ENCODE data around the gene TBC1D9. TPM values are rescaled to one million over a fixed set of nuclear protein-coding genes. Genes with fewer than 3 reads are reported as not detected.
A peak's percentile ranks its signal among the peaks of the same experiment; 100 is the strongest.

The TBC1D9 gene
- total and polyA plus RNA-seq, 2 of the 13 experiments (the other 11 are each of a cell fraction or from before 2014, with no cell fraction given) = 11.9 to 12.2 TPM

DNA sequence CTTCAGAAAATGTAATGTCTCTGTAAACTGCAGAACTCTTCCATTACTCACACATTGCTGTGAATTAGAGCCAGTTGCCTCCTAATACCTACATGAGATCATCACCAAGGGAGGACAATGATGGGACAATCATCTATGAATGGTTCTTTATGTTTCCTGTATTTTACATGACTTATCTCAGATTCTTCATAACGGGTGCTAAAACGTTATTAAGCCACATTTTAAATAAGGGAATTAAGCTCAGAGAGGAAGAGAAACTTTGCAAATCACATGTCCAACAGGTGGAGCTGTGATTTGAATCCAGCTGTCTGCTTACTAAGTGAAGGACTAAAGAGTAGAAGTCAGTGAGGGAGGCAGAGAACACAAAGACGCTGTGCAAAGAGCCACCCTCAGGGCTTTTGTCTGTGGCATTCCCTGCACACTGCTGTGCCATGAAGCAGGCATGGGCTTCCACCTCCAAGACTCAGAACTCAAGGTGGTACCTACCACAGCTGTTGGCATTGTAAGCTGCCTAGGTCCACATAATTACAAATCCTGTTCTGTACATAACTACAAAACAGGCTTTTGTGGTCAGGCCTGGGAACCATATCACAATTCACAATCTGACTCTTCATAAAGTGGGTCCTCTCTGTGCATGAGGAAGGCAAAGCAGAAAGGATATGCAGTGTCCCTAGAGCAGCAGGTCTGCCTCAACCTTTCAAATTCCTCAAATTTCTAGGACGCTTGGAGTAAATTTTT lies 12.8 kb downstream of the TBC1D9 start (continued):
- TF ChIP-seq ZNF337 (CRISPR knock-in tag; IDR thresholded peaks at IDR 0.05; ENCODE audit: borderline replicate concordance, low read depth) = no peak
- TF ChIP-seq, protein P1, sequence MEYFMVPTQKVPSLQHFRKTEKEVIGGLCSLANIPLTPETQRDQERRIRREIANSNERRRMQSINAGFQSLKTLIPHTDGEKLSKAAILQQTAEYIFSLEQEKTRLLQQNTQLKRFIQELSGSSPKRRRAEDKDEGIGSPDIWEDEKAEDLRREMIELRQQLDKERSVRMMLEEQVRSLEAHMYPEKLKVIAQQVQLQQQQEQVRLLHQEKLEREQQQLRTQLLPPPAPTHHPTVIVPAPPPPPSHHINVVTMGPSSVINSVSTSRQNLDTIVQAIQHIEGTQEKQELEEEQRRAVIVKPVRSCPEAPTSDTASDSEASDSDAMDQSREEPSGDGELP (IDR thresholded peaks at IDR 0.05; ENCODE audit: borderline replicate concordance, low read depth) = peak; percentile 45; the same call in 1 of the 2 replicates

GRCh38 chr4:140742838-140743193 lies 13.4 kb downstream of the TBC1D9 start:
- H3K79me2 ChIP-seq (ENCODE audit: insufficient read depth, low read length) = peaks cover 87% of the 10 kb centered on the region
- intact Hi-C loops (cut with micrococcal nuclease; ENCODE audit: unreplicated experiment) = loop anchor here (1.0 to 5.0 kb wide), 3 partner anchors 15 to 108 kb away; no protein-coding TSS in a partner anchor

More at GRCh38 chr4:140742838-140743193, 13.4 kb downstream of the TBC1D9 start:
- TF ChIP-seq HNRNPK (IDR thresholded peaks at IDR 0.05; ENCODE audit: low read depth, low read length, poor library complexity, severe bottlenecking) (peak; percentile 46), BRD4 (CRISPR knock-in tag; IDR thresholded peaks at IDR 0.05) (no peak), BRCA1 (CRISPR knock-in tag; IDR thresholded peaks at IDR 0.05) (no peak), ZMYM2 (CRISPR knock-in tag; IDR thresholded peaks at IDR 0.05) (no peak), SIX1 (CRISPR knock-in tag; IDR thresholded peaks at IDR 0.05; ENCODE audit: borderline replicate concordance) (no peak), PCBP2 (optimal IDR thresholded peaks at IDR 0.05; ENCODE audit: low read depth, low read length, poor library complexity, severe bottlenecking) (peak; percentile 43), ZSCAN25 (CRISPR knock-in tag; IDR thresholded peaks at IDR 0.05) (no peak)
- TF ChIP-seq, protein P2, sequence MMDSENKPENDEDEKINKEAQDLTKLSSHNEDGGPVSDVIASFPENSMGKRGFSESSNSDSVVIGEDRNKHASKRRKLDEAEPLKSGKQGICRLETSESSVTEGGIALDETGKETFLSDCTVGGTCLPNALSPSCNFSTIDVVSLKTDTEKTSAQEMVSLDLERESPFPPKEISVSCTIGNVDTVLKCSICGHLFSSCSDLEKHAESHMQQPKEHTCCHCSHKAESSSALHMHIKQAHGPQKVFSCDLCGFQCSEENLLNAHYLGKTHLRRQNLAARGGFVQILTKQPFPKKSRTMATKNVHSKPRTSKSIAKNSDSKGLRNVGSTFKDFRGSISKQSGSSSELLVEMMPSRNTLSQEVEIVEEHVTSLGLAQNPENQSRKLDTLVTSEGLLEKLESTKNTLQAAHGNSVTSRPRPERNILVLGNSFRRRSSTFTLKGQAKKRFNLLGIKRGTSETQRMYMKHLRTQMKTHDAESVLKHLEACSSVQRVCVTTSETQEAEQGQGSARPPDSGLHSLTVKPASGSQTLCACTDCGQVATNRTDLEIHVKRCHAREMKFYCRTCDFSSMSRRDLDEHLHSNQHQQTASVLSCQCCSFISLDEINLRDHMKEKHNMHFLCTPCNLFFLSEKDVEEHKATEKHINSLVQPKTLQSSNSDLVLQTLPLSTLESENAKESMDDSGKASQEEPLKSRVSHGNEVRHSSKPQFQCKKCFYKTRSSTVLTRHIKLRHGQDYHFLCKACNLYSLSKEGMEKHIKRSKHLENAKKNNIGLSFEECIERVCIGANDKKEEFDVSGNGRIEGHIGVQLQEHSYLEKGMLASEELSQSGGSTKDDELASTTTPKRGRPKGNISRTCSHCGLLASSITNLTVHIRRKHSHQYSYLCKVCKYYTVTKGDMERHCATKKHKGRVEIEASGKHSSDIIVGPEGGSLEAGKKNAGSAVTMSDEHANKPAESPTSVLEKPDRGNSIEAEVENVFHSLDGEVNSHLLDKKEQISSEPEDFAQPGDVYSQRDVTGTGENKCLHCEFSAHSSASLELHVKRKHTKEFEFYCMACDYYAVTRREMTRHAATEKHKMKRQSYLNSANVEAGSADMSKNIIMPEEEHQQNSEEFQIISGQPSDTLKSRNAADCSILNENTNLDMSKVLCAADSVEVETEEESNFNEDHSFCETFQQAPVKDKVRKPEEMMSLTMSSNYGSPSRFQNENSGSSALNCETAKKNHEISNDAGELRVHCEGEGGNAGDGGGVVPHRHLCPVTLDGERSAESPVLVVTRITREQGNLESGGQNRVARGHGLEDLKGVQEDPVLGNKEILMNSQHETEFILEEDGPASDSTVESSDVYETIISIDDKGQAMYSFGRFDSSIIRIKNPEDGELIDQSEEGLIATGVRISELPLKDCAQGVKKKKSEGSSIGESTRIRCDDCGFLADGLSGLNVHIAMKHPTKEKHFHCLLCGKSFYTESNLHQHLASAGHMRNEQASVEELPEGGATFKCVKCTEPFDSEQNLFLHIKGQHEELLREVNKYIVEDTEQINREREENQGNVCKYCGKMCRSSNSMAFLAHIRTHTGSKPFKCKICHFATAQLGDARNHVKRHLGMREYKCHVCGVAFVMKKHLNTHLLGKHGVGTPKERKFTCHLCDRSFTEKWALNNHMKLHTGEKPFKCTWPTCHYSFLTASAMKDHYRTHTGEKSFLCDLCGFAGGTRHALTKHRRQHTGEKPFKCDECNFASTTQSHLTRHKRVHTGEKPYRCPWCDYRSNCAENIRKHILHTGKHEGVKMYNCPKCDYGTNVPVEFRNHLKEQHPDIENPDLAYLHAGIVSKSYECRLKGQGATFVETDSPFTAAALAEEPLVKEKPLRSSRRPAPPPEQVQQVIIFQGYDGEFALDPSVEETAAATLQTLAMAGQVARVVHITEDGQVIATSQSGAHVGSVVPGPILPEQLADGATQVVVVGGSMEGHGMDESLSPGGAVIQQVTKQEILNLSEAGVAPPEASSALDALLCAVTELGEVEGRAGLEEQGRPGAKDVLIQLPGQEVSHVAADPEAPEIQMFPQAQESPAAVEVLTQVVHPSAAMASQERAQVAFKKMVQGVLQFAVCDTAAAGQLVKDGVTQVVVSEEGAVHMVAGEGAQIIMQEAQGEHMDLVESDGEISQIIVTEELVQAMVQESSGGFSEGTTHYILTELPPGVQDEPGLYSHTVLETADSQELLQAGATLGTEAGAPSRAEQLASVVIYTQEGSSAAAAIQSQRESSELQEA (CRISPR knock-in tag; IDR thresholded peaks at IDR 0.05; ENCODE audit: not compliant biosample characterization) = no peak
- Histone ChIP-seq H3K36me3 (replicated peaks in 1 of 2; ENCODE audit: control insufficient read depth in 1 of 2, insufficient read depth in 2 of 2, low read length in 2 of 2) (no peaks in the 10 kb centered on the region), H3K4me2 (ENCODE audit: low read depth, low read length) (peak overlapping the region; percentile 51), H2AFZ (ENCODE audit: low read length) (no peak overlapping the region), H3K27me3 (ENCODE audit: control insufficient read depth in 1 of 2, insufficient read depth in 2 of 2, low read length in 2 of 2) (no peaks in the 10 kb centered on the region), H3K4me1 (ENCODE audit: insufficient read depth, low read length) (peaks cover 74% of the 10 kb centered on the region), H3K9ac (ENCODE audit: insufficient read depth, low read depth, low read length) (peak overlapping the region; percentile 47), H3K9me3 (ENCODE audit: low read length) (no peaks in the 10 kb centered on the region), H4K20me1 (ENCODE audit: insufficient read depth, low read length) (no peaks in the 10 kb centered on the region; the same call in 1 of the 2 replicates), H3K4me3 (replicated peaks in 1 of 3; ENCODE audit: insufficient read depth in 1 of 3, low read depth in 2 of 3, low read length in 3 of 3) (no peak overlapping the region), H3K27ac (ENCODE audit: extremely low read length, insufficient read depth, low read length) (peak overlapping the region; percentile 52)
- FAIRE-seq (no peak), DNase-seq (ENCODE audit: low spot score) (no peak), ATAC-seq (no peak)
- in situ Hi-C loops (cut with HindIII; ENCODE audit: extremely low pct_ligation_motif_present, low pct_unique_long_range_greater_than_20kb) = no loop called here
- POLR2A ChIA-PET = interaction anchor here (1.2 kb wide), 1 partner anchor 14 kb away, joined by 10 read pairs; the partner anchor contains the start of gene TBC1D9
- CTCF ChIA-PET (ENCODE audit: low intra/inter-chr PET ratio, low total read pairs) = interaction anchor here (0.5 to 1.4 kb wide), 2 partner anchors 10 to 108 kb away, joined by 4 to 7 read pairs; no protein-coding TSS in a partner anchor
- 100% methylated on average over 1 of the region's 1 CpG for WGBS (ENCODE audit: low lambda C conversion rate)
- no TSS peak for BruUV-seq (replicated peaks)

Measured in HepG2 (cell line).